ENCODE measurements around the gene AVPR2.

DNA sequence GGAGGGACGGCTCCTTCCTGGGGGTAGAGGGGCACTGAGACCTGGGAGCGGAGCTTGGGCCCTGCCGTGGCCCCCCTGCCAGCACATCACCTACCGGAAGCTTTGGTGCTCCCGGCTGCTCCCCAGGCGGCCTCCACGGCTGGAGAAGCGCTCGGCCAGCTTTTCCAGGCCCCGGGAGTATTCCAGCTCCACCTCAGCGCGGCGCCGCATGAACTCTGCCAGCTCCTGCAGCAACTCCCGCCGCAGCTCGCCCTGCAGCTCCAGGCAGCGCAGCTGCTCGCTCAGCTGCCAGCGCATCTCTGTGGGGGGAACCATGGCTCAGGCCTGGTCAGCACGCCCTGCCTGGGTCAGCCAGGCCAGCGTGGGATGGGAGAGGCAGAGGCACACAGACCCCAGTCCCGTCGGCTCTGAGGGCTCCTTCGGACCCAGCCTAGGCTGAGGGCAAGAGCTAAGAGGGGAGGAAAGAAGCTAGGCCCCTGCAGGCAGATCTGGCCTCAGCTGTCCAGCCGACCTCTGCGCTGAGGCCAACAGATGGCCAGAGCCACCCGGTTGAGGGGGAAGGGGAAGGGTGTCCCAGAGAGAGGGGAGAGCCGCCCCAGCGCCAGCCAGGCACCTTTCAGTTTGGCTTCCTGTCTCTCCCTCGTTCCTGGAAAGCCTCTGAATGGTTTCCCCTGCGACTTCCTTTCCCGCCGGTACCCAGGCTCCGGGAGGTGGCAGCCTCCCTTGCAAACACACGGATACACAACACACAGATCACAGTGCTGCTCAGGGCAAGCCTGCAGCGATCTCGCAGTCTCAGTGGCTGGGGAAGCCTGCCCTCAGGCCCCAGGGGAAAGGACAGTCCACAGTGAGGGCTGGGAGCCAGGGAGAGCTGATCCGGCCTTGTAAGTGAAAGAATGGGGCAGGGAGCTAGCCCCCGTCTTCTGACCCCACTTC lies 17.3 kb downstream of the AVPR2 start:
- TF ChIP-seq, protein P1, sequence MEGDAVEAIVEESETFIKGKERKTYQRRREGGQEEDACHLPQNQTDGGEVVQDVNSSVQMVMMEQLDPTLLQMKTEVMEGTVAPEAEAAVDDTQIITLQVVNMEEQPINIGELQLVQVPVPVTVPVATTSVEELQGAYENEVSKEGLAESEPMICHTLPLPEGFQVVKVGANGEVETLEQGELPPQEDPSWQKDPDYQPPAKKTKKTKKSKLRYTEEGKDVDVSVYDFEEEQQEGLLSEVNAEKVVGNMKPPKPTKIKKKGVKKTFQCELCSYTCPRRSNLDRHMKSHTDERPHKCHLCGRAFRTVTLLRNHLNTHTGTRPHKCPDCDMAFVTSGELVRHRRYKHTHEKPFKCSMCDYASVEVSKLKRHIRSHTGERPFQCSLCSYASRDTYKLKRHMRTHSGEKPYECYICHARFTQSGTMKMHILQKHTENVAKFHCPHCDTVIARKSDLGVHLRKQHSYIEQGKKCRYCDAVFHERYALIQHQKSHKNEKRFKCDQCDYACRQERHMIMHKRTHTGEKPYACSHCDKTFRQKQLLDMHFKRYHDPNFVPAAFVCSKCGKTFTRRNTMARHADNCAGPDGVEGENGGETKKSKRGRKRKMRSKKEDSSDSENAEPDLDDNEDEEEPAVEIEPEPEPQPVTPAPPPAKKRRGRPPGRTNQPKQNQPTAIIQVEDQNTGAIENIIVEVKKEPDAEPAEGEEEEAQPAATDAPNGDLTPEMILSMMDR (IDR thresholded peaks at IDR 0.05; ENCODE audit: low read depth, low read length, missing input control) = no peak
- TF ChIP-seq FOXA2 (IDR thresholded peaks at IDR 0.05) = no peak
- no peak for TF ChIP-seq GABPA (IDR thresholded peaks at IDR 0.05 in 1 of 2, conservative IDR thresholded peaks at IDR 0.05 in 1 of 2)
- TF ChIP-seq SP1 (IDR thresholded peaks at IDR 0.05) = no peak
- TF ChIP-seq, protein P2, sequence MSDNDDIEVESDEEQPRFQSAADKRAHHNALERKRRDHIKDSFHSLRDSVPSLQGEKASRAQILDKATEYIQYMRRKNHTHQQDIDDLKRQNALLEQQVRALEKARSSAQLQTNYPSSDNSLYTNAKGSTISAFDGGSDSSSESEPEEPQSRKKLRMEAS (IDR thresholded peaks at IDR 0.05) = no peak
- TF ChIP-seq YY1 (IDR thresholded peaks at IDR 0.05) = no peak
